Measurements from ENCODE around the gene SPTLC2. TPM values are rescaled to one million over a fixed set of nuclear protein-coding genes. Genes with fewer than 3 reads are reported as not detected.

SPTLC2 gene
- total and polyA plus RNA-seq, 4 donors = 2.3 to 45.4 (median 20.5) TPM

GRCh38 chr14:77648520-77649200 lies 32.2 kb upstream of the SPTLC2 start:
- Histone ChIP-seq H3K4me3 (ENCODE audit: low read length in 2 of 2) (no peak overlapping the region), H3K36me3 (ENCODE audit: control insufficient read depth in 1 of 2, insufficient read depth in 2 of 2, low read length in 1 of 2) (no peaks in the 10 kb centered on the region), H3K4me1 (ENCODE audit: control insufficient read depth in 1 of 2, insufficient read depth in 2 of 2, low read length in 2 of 2) (no peaks in the 10 kb centered on the region), H3K27me3 (ENCODE audit: control insufficient read depth in 1 of 2, insufficient read depth in 2 of 2, low read length in 1 of 2) (no peaks in the 10 kb centered on the region), H3K9me3 (ENCODE audit: control insufficient read depth, low read length) (peaks cover 2% of the 10 kb centered on the region), H3K27ac (ENCODE audit: low read depth in 1 of 2, low read length in 2 of 2) (no peak overlapping the region)
- intact Hi-C loops (cut with DNase I) = no loop called here
- ATAC-seq (ENCODE audit: low FRiP score) = no peak
- DNase-seq = no peak
- WGBS, 2 donors = 88% methylated on average over 2 of the region's 2 CpGs

GRCh38 chr14:77647853-77648252 lies 31.4 kb upstream of the SPTLC2 start:
- WGBS, 2 donors = 81% methylated on average over 2 of the region's 2 CpGs
- Histone ChIP-seq H3K27me3 (ENCODE audit: control insufficient read depth in 1 of 2, insufficient read depth in 2 of 2, low read length in 1 of 2) (no peaks in the 10 kb centered on the region), H3K36me3 (ENCODE audit: control insufficient read depth in 1 of 2, insufficient read depth in 2 of 2, low read length in 1 of 2) (no peaks in the 10 kb centered on the region), H3K27ac (ENCODE audit: low read depth in 1 of 2, low read length in 2 of 2) (no peak overlapping the region), H3K4me1 (ENCODE audit: control insufficient read depth in 1 of 2, insufficient read depth in 2 of 2, low read length in 2 of 2) (no peaks in the 10 kb centered on the region), H3K4me3 (ENCODE audit: low read length in 2 of 2) (no peak overlapping the region), H3K9me3 (ENCODE audit: control insufficient read depth, low read length) (peaks cover 2% of the 10 kb centered on the region)
- intact Hi-C loops (cut with DNase I) = no loop called here
- no peak for DNase-seq
- ATAC-seq (ENCODE audit: low FRiP score) = no peak

GRCh38 chr14:77646907-77647306 lies 30.5 kb upstream of the SPTLC2 start:
- H3K36me3 ChIP-seq (ENCODE audit: control insufficient read depth in 1 of 2, insufficient read depth in 2 of 2, low read length in 1 of 2) = no peaks in the 10 kb centered on the region
- peaks cover 2% of the 10 kb centered on the region for H3K9me3 ChIP-seq (ENCODE audit: control insufficient read depth, low read length)
- 77 to 86% methylated on average over 4 of the region's 4 CpGs for WGBS, 2 donors
- H3K4me3 ChIP-seq (ENCODE audit: low read length in 2 of 2) = no peak overlapping the region
- H3K27ac ChIP-seq (ENCODE audit: low read depth in 1 of 2, low read length in 2 of 2) = no peak overlapping the region
- ATAC-seq (ENCODE audit: low FRiP score) = no peak
- H3K4me1 ChIP-seq (ENCODE audit: control insufficient read depth in 1 of 2, insufficient read depth in 2 of 2, low read length in 2 of 2) = no peaks in the 10 kb centered on the region
- no peak for DNase-seq
- no peaks in the 10 kb centered on the region for H3K27me3 ChIP-seq (ENCODE audit: control insufficient read depth in 1 of 2, insufficient read depth in 2 of 2, low read length in 1 of 2)
- intact Hi-C loops (cut with DNase I) = no loop called here

GRCh38 chr14:77645520-77646230 lies 29.2 kb upstream of the SPTLC2 start:
- ATAC-seq (ENCODE audit: low FRiP score) (no peak), DNase-seq (no peak)
- no peaks in the 10 kb centered on the region for H3K27me3 ChIP-seq (ENCODE audit: control insufficient read depth in 1 of 2, insufficient read depth in 2 of 2, low read length in 1 of 2)
- no peaks in the 10 kb centered on the region for H3K4me1 ChIP-seq (ENCODE audit: control insufficient read depth in 1 of 2, insufficient read depth in 2 of 2, low read length in 2 of 2)
- 80 to 83% methylated on average over 15 of the region's 15 CpGs for WGBS, 2 donors
- intact Hi-C loops (cut with DNase I) = no loop called here
- H3K27ac ChIP-seq (ENCODE audit: low read depth in 1 of 2, low read length in 2 of 2) = no peak overlapping the region
- no peaks in the 10 kb centered on the region for H3K36me3 ChIP-seq (ENCODE audit: control insufficient read depth in 1 of 2, insufficient read depth in 2 of 2, low read length in 1 of 2)
- H3K4me3 ChIP-seq (ENCODE audit: low read length in 2 of 2) = no peak overlapping the region
- H3K9me3 ChIP-seq (ENCODE audit: control insufficient read depth, low read length) = peaks cover 2% of the 10 kb centered on the region

- no peak for DNase-seq
- H3K36me3 ChIP-seq (ENCODE audit: control insufficient read depth in 1 of 2, insufficient read depth in 2 of 2, low read length in 1 of 2) = no peaks in the 10 kb centered on the region
- H3K27ac ChIP-seq (ENCODE audit: low read depth in 1 of 2, low read length in 2 of 2) = no peak overlapping the region
- H3K9me3 ChIP-seq (ENCODE audit: control insufficient read depth, low read length) = peaks cover 2% of the 10 kb centered on the region
- no peak for ATAC-seq (ENCODE audit: low FRiP score)
- no peaks in the 10 kb centered on the region for H3K4me1 ChIP-seq (ENCODE audit: control insufficient read depth in 1 of 2, insufficient read depth in 2 of 2, low read length in 2 of 2)
- no peak overlapping the region for H3K4me3 ChIP-seq (ENCODE audit: low read length in 2 of 2)
- WGBS, 2 donors = 52 to 53% methylated on average over 7 of the region's 7 CpGs
- intact Hi-C loops (cut with DNase I) = no loop called here
- H3K27me3 ChIP-seq (ENCODE audit: control insufficient read depth in 1 of 2, insufficient read depth in 2 of 2, low read length in 1 of 2) = no peaks in the 10 kb centered on the region
Measured at GRCh38 chr14:77642407-77642806, 26.0 kb upstream of the SPTLC2 start.

- WGBS, 2 donors = 2 to 6% methylated on average over 33 to 47 of the region's 47 CpGs
- no peaks in the 10 kb centered on the region for H3K9me3 ChIP-seq (ENCODE audit: control insufficient read depth, low read length)
- intact Hi-C loops (cut with DNase I) = no loop called here
- no peaks in the 10 kb centered on the region for H3K27me3 ChIP-seq (ENCODE audit: control insufficient read depth in 1 of 2, insufficient read depth in 2 of 2, low read length in 1 of 2)
- DNase-seq (peak; percentile 92 to 93), ATAC-seq (ENCODE audit: low FRiP score) (peak; percentile 92)
- H3K27ac ChIP-seq (ENCODE audit: low read depth in 1 of 2, low read length in 2 of 2) = peak overlapping the region in 1 of 2 donors; percentile 26
- H3K4me1 ChIP-seq (ENCODE audit: control insufficient read depth in 1 of 2, insufficient read depth in 2 of 2, low read length in 2 of 2) = no peaks in the 10 kb centered on the region
- H3K36me3 ChIP-seq (ENCODE audit: control insufficient read depth in 1 of 2, insufficient read depth in 2 of 2, low read length in 1 of 2) = no peaks in the 10 kb centered on the region
- peak overlapping the region; percentile 2 to 18 for H3K4me3 ChIP-seq (ENCODE audit: low read length in 2 of 2)
Measured at GRCh38 chr14:77641534-77642341, 25.3 kb upstream of the SPTLC2 start.

- no peaks in the 10 kb centered on the region for H3K9me3 ChIP-seq (ENCODE audit: control insufficient read depth, low read length)
- H3K4me1 ChIP-seq (ENCODE audit: control insufficient read depth in 1 of 2, insufficient read depth in 2 of 2, low read length in 2 of 2) = no peaks in the 10 kb centered on the region
- WGBS, 2 donors = 72 to 78% methylated on average over 16 of the region's 16 CpGs
- intact Hi-C loops (cut with DNase I) = no loop called here
- no peaks in the 10 kb centered on the region for H3K27me3 ChIP-seq (ENCODE audit: control insufficient read depth in 1 of 2, insufficient read depth in 2 of 2, low read length in 1 of 2)
- DNase-seq (no peak), ATAC-seq (ENCODE audit: low FRiP score) (peak; percentile 12)
- no peak overlapping the region for H3K27ac ChIP-seq (ENCODE audit: low read depth in 1 of 2, low read length in 2 of 2)
- no peaks in the 10 kb centered on the region for H3K36me3 ChIP-seq (ENCODE audit: control insufficient read depth in 1 of 2, insufficient read depth in 2 of 2, low read length in 1 of 2)
- H3K4me3 ChIP-seq (ENCODE audit: low read length in 2 of 2) = no peak overlapping the region
Measured at GRCh38 chr14:77640756-77641533, 24.5 kb upstream of the SPTLC2 start.

GRCh38 chr14:77638771-77639171 lies 22.3 kb upstream of the SPTLC2 start:
- H3K36me3 ChIP-seq (ENCODE audit: control insufficient read depth in 1 of 2, insufficient read depth in 2 of 2, low read length in 1 of 2) = no peaks in the 10 kb centered on the region
- no peaks in the 10 kb centered on the region for H3K9me3 ChIP-seq (ENCODE audit: control insufficient read depth, low read length)
- no peaks in the 10 kb centered on the region for H3K4me1 ChIP-seq (ENCODE audit: control insufficient read depth in 1 of 2, insufficient read depth in 2 of 2, low read length in 2 of 2)
- H3K27me3 ChIP-seq (ENCODE audit: control insufficient read depth in 1 of 2, insufficient read depth in 2 of 2, low read length in 1 of 2) = no peaks in the 10 kb centered on the region
- 23 to 36% methylated on average over 2 of the region's 2 CpGs for WGBS, 2 donors
- ATAC-seq (ENCODE audit: low FRiP score) (no peak), DNase-seq (no peak)
- H3K4me3 ChIP-seq (ENCODE audit: low read length in 2 of 2) = no peak overlapping the region
- H3K27ac ChIP-seq (ENCODE audit: low read depth in 1 of 2, low read length in 2 of 2) = no peak overlapping the region
- intact Hi-C loops (cut with DNase I) = no loop called here

All from aorta (tissue), 5 donors.